B cell (primary cell): Measurements from ENCODE around the gene KLHL41. TPM values are rescaled to one million over a fixed set of nuclear protein-coding genes. Genes with fewer than 3 reads are reported as not detected.

ENCODE experiments used
- ATAC-seq: fragments of 200-7000 bp; cut with Tn5 transposase; one replicate; pipeline ENCODE4 v1.10.0; 2021; ENCODE audit warnings: low read depth, mild to moderate bottlenecking, moderate number of reproducible peaks, moderate library complexity
- CTCF ChIA-PET: fragments of 350-600 bp; sonication (Branson Sonifier 250); formaldehyde crosslinking; loops from one replicate; lab custom pipeline; 2021; ENCODE audit warnings: antibody characterized with exemption, inconsistent platforms; lab: Charles Lee
- POLR2A ChIA-PET: fragments of 350-600 bp; sonication (Branson Sonifier 250); formaldehyde crosslinking; loops from one replicate; lab custom pipeline; 2021; ENCODE audit warnings: antibody characterized with exemption; lab: Charles Lee
- DNase-seq: peaks from one replicate; pipeline ENCODE4 v3.0.0; 2013
- H2AFZ ChIP-seq: 2 replicates; pipeline ENCODE4 v1.6.1; 2012; ENCODE audit warnings: mild to moderate bottlenecking, low read depth, low read length; ENCODE audit not compliant: insufficient read depth, poor library complexity, severe bottlenecking
- H3K27ac ChIP-seq, 2 donors: 1 replicate in 1 of 2; 2 replicates in 1 of 2; pipeline ENCODE4 v1.5.1; 2012 to 2013; ENCODE audit warnings: low read length in 2 of 2, mild to moderate bottlenecking in 2 of 2, moderate library complexity in 1 of 2
- H3K27me3 ChIP-seq, 4 experiments: fragments of 200-600 bp in 1 of 4; sonication (generic) in 1 of 4; replicated peaks in 1 of 4; 1 replicate in 2 of 4; 2 replicates in 2 of 4; pipeline versions ENCODE4 v1.6.1 to v1.7.0; 2013 to 2016; ENCODE audit warnings: low read length in 3 of 4, mild to moderate bottlenecking in 2 of 4, mixed read lengths in 1 of 4, moderate library complexity in 1 of 4; ENCODE audit not compliant: insufficient read depth in 4 of 4, control insufficient read depth in 3 of 4; ENCODE audit errors: control extremely low read depth in 1 of 4
- H3K36me3 ChIP-seq, 2 experiments: replicated peaks in 1 of 2; 1 replicate in 1 of 2; 2 replicates in 1 of 2; pipeline versions ENCODE4 v1.6.1 to v1.7.1; 2013; ENCODE audit warnings: low read length in 1 of 2; ENCODE audit not compliant: insufficient read depth in 2 of 2, control insufficient read depth in 1 of 2; ENCODE audit errors: control extremely low read depth in 1 of 2, extremely low read depth in 1 of 2
- H3K4me1 ChIP-seq, 2 donors: fragments of 200-600 bp in 1 of 2; sonication (generic) in 1 of 2; 1 replicate in 1 of 2; 2 replicates in 1 of 2; pipeline versions ENCODE4 v1.5.1 to v1.6.1; 2013 to 2017; ENCODE audit warnings: low read length in 2 of 2; ENCODE audit not compliant: control insufficient read depth in 2 of 2, insufficient read depth in 2 of 2
- H3K4me2 ChIP-seq: replicated peaks from 2 replicates; pipeline ENCODE3; 2012; ENCODE audit warnings: mild to moderate bottlenecking, low read depth, low read length; ENCODE audit not compliant: poor library complexity, severe bottlenecking
- H3K4me3 ChIP-seq, 5 experiments: fragments of 200-600 bp in 1 of 5; sonication (generic) in 1 of 5; 1 replicate in 3 of 5; 2 replicates in 2 of 5; pipeline versions ENCODE4 v1.5.1 to v1.7.0; 2011 to 2016; ENCODE audit warnings: low read length in 4 of 5, mild to moderate bottlenecking in 4 of 5, low read depth in 2 of 5, control low read depth in 1 of 5, moderate library complexity in 1 of 5; ENCODE audit not compliant: insufficient read depth in 1 of 5; ENCODE audit errors: control extremely low read depth in 1 of 5, extremely low read depth in 1 of 5
- H3K79me2 ChIP-seq: fragments of 200-600 bp; sonication (generic); one replicate; pipeline ENCODE4 v1.6.0; 2016; ENCODE audit warnings: low read length; ENCODE audit not compliant: control insufficient read depth, insufficient read depth
- H3K9ac ChIP-seq: fragments of 200-600 bp; sonication (generic); 2 replicates; pipeline ENCODE4 v1.6.1; 2017; ENCODE audit warnings: mild to moderate bottlenecking, low read length, moderate library complexity
- H3K9me3 ChIP-seq, 3 donors: one replicate each; pipeline versions ENCODE4 v1.6.1 to v1.7.1; 2013; ENCODE audit warnings: low read length in 2 of 3; ENCODE audit not compliant: control insufficient read depth in 2 of 3, insufficient read depth in 1 of 3; ENCODE audit errors: control extremely low read depth in 1 of 3
- H4K20me1 ChIP-seq: 2 replicates; pipeline ENCODE4 v1.6.0; 2012; ENCODE audit warnings: mild to moderate bottlenecking, low read length; ENCODE audit not compliant: insufficient read depth, control insufficient read depth, poor library complexity, severe bottlenecking
- H3K27ac Mint-ChIP-seq: one replicate; pipeline ENCODE4 v1.8.0; 2021; ENCODE audit warnings: mixed read lengths
- H3K27me3 Mint-ChIP-seq: one replicate; pipeline ENCODE4 v1.8.0; 2021; ENCODE audit warnings: mixed read lengths
- H3K4me1 Mint-ChIP-seq: one replicate; pipeline ENCODE4 v1.8.0; 2021; ENCODE audit warnings: mixed read lengths
- H3K4me3 Mint-ChIP-seq: one replicate; pipeline ENCODE4 v1.8.0; 2021; ENCODE audit warnings: mixed read lengths
- H3K9me3 Mint-ChIP-seq: one replicate; pipeline ENCODE4 v1.8.0; 2022; ENCODE audit warnings: mixed read lengths; ENCODE audit not compliant: insufficient read depth
- EZH2 ChIP-seq: IDR thresholded peaks from 2 replicates; pipeline ENCODE4 v1.6.1; 2012; ENCODE audit warnings: borderline replicate concordance, low read depth, mild to moderate bottlenecking, moderate library complexity, low read length; ENCODE audit not compliant: insufficient read depth, poor library complexity, severe bottlenecking
- WGBS: methylation state at CpG from one replicate; pipeline ENCODE4 v1.1.5; 2013; ENCODE audit warnings: missing lambda C conversion rate; ENCODE audit not compliant: insufficient coverage; 5-methylcytosine and 5-hydroxymethylcytosine counted together
- intact Hi-C: fragments of 100-400 bp; cut with micrococcal nuclease; formaldehyde crosslinking; loops from one replicate; pipeline ENCODE4 v1.10.0; 2022
- polyA plus RNA-seq: library from polyadenylated mRNA; depleted of rRNA; stranded (reverse); fragments of >200 nt; gene quantifications from 2 replicates; pipeline ENCODE4 v1.2.3, GENCODE V29; 2012
- total RNA-seq, 2 donors: library from RNA; stranded (reverse); fragments of 120-200 nt in 1 of 2; gene quantifications; 1 replicate in 1 of 2; 2 replicates in 1 of 2; pipeline versions ENCODE4 v1.2.3 to v1.2.4, GENCODE V29; 2013 to 2022
- TF ChIP-seq, protein P1 (sequence below): fragments of 200-600 bp; IDR thresholded peaks from one replicate; pipeline ENCODE4 v1.8.0; 2022; ENCODE audit warnings: antibody characterized with exemption, mild to moderate bottlenecking

The KLHL41 gene
- total and polyA plus RNA-seq, 2 donors (not counting 1 experiment from before 2014, with no cell fraction given): 0.03 to 0.27 TPM

- ChIA-PET CTCF (no interaction called here), POLR2A (no interaction called here)
- Histone ChIP-seq H4K20me1 (no peaks in the 10 kb centered on the region), H3K79me2 (no peaks in the 10 kb centered on the region), H3K9me3 (no peaks in the 10 kb centered on the region), H3K4me2 (no peak overlapping the region), H3K36me3 (no peaks in the 10 kb centered on the region), H3K27me3 (no peaks in the 10 kb centered on the region), H3K9ac (no peak overlapping the region), H3K4me1 (no peaks in the 10 kb centered on the region), H2AFZ (no peak overlapping the region), H3K27ac (no peak overlapping the region), H3K4me3 (no peak overlapping the region)
- intact Hi-C loops: no loop called here
- WGBS: no CpG with 5 or more reads among the region's 1 CpG
- no peaks in the 10 kb centered on the region for H3K27me3 Mint-ChIP-seq
- H3K9me3 Mint-ChIP-seq: no peaks in the 10 kb centered on the region
- no peak overlapping the region for H3K4me3 Mint-ChIP-seq
- ATAC-seq (no peak), DNase-seq (no peak)
- H3K27ac Mint-ChIP-seq: no peak overlapping the region
- H3K4me1 Mint-ChIP-seq: no peaks in the 10 kb centered on the region
- TF ChIP-seq EZH2: no peak
- TF ChIP-seq, protein P1, sequence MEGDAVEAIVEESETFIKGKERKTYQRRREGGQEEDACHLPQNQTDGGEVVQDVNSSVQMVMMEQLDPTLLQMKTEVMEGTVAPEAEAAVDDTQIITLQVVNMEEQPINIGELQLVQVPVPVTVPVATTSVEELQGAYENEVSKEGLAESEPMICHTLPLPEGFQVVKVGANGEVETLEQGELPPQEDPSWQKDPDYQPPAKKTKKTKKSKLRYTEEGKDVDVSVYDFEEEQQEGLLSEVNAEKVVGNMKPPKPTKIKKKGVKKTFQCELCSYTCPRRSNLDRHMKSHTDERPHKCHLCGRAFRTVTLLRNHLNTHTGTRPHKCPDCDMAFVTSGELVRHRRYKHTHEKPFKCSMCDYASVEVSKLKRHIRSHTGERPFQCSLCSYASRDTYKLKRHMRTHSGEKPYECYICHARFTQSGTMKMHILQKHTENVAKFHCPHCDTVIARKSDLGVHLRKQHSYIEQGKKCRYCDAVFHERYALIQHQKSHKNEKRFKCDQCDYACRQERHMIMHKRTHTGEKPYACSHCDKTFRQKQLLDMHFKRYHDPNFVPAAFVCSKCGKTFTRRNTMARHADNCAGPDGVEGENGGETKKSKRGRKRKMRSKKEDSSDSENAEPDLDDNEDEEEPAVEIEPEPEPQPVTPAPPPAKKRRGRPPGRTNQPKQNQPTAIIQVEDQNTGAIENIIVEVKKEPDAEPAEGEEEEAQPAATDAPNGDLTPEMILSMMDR: no peak
Measured at GRCh38 chr2:169485650-169486138, 23.8 kb upstream of the KLHL41 start.

DNA sequence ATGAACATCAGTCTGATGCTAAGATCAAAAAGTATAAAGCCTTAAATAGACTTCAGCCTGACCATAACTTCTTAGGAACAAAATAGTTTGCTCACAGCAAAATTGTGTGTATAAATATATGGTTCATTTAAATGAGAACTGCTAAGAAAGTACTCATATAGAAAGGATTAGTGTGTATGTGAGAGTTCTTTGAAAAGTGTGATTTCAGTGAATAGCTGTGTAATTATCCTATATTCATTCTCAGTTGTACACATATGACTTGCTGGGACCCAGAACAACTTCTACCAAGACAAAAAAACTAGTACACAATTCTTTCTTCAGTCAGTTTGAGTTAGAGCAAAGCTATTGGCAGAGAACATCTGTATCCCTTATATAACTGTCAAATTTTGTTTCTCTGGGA lies 23.0 kb upstream of the KLHL41 start:
- H3K4me3 Mint-ChIP-seq: no peak overlapping the region
- H2AFZ ChIP-seq: no peak overlapping the region
- no peaks in the 10 kb centered on the region for H3K36me3 ChIP-seq
- ChIA-PET CTCF (interaction anchor here (0.5 kb wide), 1 partner anchor 685 kb away, joined by 3 read pairs; no protein-coding TSS in a partner anchor), POLR2A (no interaction called here)
- H4K20me1 ChIP-seq: no peaks in the 10 kb centered on the region
- H3K79me2 ChIP-seq: no peaks in the 10 kb centered on the region
- no peaks in the 10 kb centered on the region for H3K4me1 Mint-ChIP-seq
- H3K4me3 ChIP-seq: no peak overlapping the region
- intact Hi-C loops: no loop called here
- H3K9me3 Mint-ChIP-seq: no peaks in the 10 kb centered on the region
- ATAC-seq: no peak
- no peak overlapping the region for H3K27ac Mint-ChIP-seq
- H3K4me2 ChIP-seq: no peak overlapping the region
- H3K27me3 Mint-ChIP-seq: no peaks in the 10 kb centered on the region
- no peaks in the 10 kb centered on the region for H3K4me1 ChIP-seq
- TF ChIP-seq EZH2: no peak
- TF ChIP-seq, protein P1: no peak
- H3K9ac ChIP-seq: no peak overlapping the region
- DNase-seq: no peak
- no peaks in the 10 kb centered on the region for H3K9me3 ChIP-seq
- H3K27me3 ChIP-seq: no peaks in the 10 kb centered on the region
- no peak overlapping the region for H3K27ac ChIP-seq
